Transverse colon (tissue), 4 donors: ENCODE results near the gene TMEM190. TPM values are rescaled to one million over a fixed set of nuclear protein-coding genes. Genes with fewer than 3 reads are reported as not detected.
A peak's percentile ranks its signal among the peaks of the same experiment; 100 is the strongest.

Source experiments
- DNase-seq: peaks from one replicate; pipeline ENCODE4 v3.0.0-alpha.2; 2019
- H3K27ac ChIP-seq, 4 donors: fragments of 200-600 bp; sonication (generic); 2 replicates each; pipeline ENCODE4 v1.5.1; 2016 to 2018; ENCODE audit warnings: inconsistent platforms in 4 of 4
- H3K27me3 ChIP-seq: fragments of 200-600 bp; sonication (generic); 2 replicates; pipeline ENCODE4 v1.5.1; 2017; ENCODE audit warnings: inconsistent platforms
- H3K36me3 ChIP-seq, 4 donors: fragments of 200-600 bp; sonication (generic); 2 replicates each; pipeline ENCODE4 v1.5.1; 2017 to 2019; ENCODE audit warnings: inconsistent platforms in 4 of 4
- H3K4me1 ChIP-seq, 4 donors: fragments of 200-600 bp; sonication (generic); 2 replicates each; pipeline ENCODE4 v1.5.1; 2017 to 2020; ENCODE audit warnings: inconsistent platforms in 4 of 4
- H3K4me3 ChIP-seq, 4 donors: fragments of 200-600 bp; sonication (generic); 1 replicate in 1 of 4; 2 replicates in 3 of 4; pipeline versions ENCODE4 v1.5.1 to v1.6.1; 2017 to 2019; ENCODE audit warnings: inconsistent platforms in 4 of 4
- H3K9me3 ChIP-seq, 2 donors: fragments of 200-600 bp; sonication (generic); 2 replicates each; pipeline ENCODE4 v1.5.1; 2017 to 2019; ENCODE audit warnings: inconsistent platforms in 2 of 2
- EP300 ChIP-seq: sonication (generic); formaldehyde crosslinking; IDR thresholded peaks from one replicate; pipeline ENCODE4 v1.6.1; 2017; ENCODE audit warnings: antibody characterized with exemption, low read depth
- POLR2A ChIP-seq: fragments of 450-650 bp; IDR thresholded peaks from one replicate; pipeline ENCODE4 v1.6.1; 2016; ENCODE audit warnings: antibody characterized with exemption, mild to moderate bottlenecking, moderate library complexity
- POLR2AphosphoS5 ChIP-seq, 3 donors: sonication (generic); formaldehyde crosslinking; IDR thresholded peaks; one replicate each; pipeline ENCODE4 v1.6.1; 2016; ENCODE audit warnings: antibody characterized with exemption in 3 of 3
- WGBS, 2 donors: methylation state at CpG; one replicate each; pipeline ENCODE4 v1.1.5; 2018; ENCODE audit warnings: low coverage in 1 of 2; 5-methylcytosine and 5-hydroxymethylcytosine counted together
- in situ Hi-C, 4 donors: fragments of 200-750 bp; cut with MboI; loops; one replicate each; pipeline versions ENCODE4 v1.15.0 to v1.15.1; 2017; ENCODE audit warnings: low sequenced_read_pairs in 3 of 4, low pct_ligation_motif_present in 1 of 4, low pct_unique_long_range_greater_than_20kb in 1 of 4
- intact Hi-C: fragments of 100-400 bp; cut with DNase I; formaldehyde crosslinking; loops from one replicate; pipeline ENCODE4 v1.15.1; 2023; ENCODE audit warnings: low total_unique reads
- total RNA-seq, 4 donors: library from RNA; depleted of rRNA; stranded (reverse); fragments of >200 nt; gene quantifications; one replicate each; pipeline ENCODE4 v1.1.0, GENCODE V29; 2016
- TF ChIP-seq, protein P1 (sequence below), 5 experiments: fragments of 200-600 bp in 3 of 5; fragments of 450-650 bp in 2 of 5; sonication (generic) in 3 of 5; IDR thresholded peaks; 1 replicate in 2 of 5; 2 replicates in 3 of 5; pipeline ENCODE4 v1.5.1; 2016 to 2017; ENCODE audit warnings: antibody characterized with exemption in 5 of 5, inconsistent platforms in 3 of 5, mild to moderate bottlenecking in 2 of 5, moderate library complexity in 1 of 5

The TMEM190 gene
- total RNA-seq, 4 donors from 2014 or later = not detected

DNA sequence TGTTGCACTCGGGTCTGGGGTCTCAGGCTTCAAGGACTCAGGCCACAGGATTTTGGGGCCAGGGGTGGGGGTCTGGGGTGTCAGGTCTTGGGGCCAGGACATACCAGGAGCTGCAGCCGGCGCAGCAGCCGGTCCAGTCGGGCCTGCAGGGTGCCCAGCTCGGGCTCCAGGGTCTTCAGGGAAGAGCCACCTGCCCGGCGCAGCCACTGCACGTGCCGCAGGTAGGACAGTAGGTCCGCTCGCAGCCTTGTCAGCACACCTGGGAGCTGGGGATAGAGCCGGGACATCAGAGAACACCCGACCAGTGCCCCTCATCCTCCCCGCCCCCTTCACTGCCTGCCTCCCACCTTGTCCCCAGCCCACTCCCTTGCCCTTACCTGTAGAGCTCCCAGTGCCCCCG, 8.5 kb upstream of the TMEM190 start:
- H3K4me1 ChIP-seq = peaks cover 3 to 17% (median 14%) of the 10 kb centered on the region in 4 donors
- in situ Hi-C loops (no loop called here), intact Hi-C loops (no loop called here)
- peaks cover 61% of the 10 kb centered on the region for H3K27me3 ChIP-seq
- H3K9me3 ChIP-seq = no peaks in the 10 kb centered on the region
- TF ChIP-seq EP300 (no peak), POLR2A (no peak), POLR2AphosphoS5 (IDR thresholded peaks at IDR 0.05) (no peak)
- TF ChIP-seq, protein P1, sequence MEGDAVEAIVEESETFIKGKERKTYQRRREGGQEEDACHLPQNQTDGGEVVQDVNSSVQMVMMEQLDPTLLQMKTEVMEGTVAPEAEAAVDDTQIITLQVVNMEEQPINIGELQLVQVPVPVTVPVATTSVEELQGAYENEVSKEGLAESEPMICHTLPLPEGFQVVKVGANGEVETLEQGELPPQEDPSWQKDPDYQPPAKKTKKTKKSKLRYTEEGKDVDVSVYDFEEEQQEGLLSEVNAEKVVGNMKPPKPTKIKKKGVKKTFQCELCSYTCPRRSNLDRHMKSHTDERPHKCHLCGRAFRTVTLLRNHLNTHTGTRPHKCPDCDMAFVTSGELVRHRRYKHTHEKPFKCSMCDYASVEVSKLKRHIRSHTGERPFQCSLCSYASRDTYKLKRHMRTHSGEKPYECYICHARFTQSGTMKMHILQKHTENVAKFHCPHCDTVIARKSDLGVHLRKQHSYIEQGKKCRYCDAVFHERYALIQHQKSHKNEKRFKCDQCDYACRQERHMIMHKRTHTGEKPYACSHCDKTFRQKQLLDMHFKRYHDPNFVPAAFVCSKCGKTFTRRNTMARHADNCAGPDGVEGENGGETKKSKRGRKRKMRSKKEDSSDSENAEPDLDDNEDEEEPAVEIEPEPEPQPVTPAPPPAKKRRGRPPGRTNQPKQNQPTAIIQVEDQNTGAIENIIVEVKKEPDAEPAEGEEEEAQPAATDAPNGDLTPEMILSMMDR (IDR thresholded peaks at IDR 0.05) = no peak
- DNase-seq = no peak
- no peak overlapping the region for H3K27ac ChIP-seq
- no peaks in the 10 kb centered on the region for H3K36me3 ChIP-seq
- no peak overlapping the region for H3K4me3 ChIP-seq
- WGBS, 2 donors = 72% methylated on average over 10 of the region's 16 CpGs; no CpG with 5 or more reads in 1 of the 2 donors

DNA sequence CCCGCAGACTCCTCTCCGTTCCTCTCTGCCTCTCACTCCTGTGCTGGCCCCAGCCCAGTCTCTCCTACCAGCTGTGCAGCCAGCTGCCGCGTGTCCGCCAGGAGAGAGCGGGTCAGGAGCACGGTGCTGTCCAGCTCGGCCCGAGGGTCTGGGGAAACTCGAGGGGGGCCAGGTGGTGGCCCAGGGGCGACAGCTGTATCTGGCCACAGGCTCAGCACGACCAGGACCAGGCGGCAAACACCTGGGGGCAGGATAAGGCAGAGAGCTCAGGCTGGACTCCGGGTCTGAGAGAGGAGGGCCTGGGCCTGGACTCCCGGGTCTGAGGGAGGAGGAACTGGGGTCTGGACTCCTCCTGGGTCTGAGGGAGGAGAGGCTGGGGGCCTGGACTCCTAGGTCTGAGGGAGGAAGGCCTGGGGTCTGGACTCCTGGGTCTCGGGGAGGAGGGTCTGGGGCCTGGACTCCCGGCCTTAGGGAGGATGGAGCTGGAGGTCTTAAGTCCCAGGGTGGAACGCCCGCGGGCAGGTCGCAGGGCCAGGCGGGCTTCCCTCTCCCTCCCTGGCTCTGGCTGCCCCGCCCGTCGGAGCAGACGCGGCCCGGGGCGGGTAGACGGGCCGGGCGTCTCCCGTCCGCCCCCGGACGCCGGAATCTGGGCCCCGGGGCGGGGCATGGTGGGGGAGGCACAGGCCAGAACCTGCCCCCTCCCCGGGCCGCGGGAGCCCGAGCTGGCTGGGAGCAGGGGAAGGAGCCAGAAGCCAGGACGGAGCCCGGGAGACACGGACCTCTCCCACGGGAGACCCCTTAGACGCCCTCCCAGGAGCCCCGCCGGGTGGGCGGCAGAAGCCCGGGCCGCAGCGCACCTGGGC, 7.7 kb upstream of the TMEM190 start:
- in situ Hi-C loops (no loop called here), intact Hi-C loops (no loop called here)
- Histone ChIP-seq H3K36me3 (no peaks in the 10 kb centered on the region), H3K27me3 (peaks cover 69% of the 10 kb centered on the region), H3K9me3 (no peaks in the 10 kb centered on the region), H3K27ac (no peak overlapping the region), H3K4me1 (peaks cover 3 to 22% (median 15%) of the 10 kb centered on the region in 4 donors), H3K4me3 (peak overlapping the region in 2 of 4 donors; percentile 12 to 35)
- 8% methylated on average over 48 of the region's 54 CpGs; no CpG with 5 or more reads in 1 of the 2 donors for WGBS, 2 donors
- TF ChIP-seq POLR2A = no peak
- TF ChIP-seq, protein P1 (IDR thresholded peaks at IDR 0.05) = no peak
- no peak for DNase-seq

DNA sequence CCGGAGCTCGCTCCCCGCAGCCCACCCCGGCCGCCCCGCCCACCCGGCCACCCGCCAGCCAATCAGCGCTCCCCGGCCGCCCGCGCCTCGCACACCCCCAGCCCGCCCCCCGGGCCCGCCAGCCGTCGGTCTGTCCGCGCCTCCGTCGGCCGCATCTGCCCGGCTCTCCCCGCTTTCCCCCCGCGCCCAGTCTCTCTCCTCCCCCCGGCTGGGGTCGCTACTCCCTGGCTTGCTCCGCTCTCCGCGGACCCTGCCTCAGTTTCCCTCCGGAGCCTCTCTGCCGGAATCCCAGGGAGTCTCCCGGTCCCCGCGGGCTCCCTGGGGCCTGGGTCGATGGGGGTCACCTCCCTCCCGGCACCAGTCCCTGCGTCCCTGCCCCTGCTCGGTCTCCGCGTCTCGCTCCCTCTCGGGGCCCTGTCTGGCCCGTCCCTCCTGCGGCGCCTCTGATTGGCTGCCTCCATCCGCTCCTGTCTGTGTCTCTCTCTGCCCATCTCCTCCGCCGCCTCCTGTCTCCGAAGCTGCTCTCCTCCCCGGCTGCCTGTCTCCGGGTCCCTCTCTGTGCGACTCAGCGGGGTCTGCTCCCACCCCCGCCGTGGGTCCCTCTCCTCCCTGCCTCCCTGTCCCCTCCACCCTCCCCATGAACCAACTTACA, 6.8 kb upstream of the TMEM190 start:
- in situ Hi-C loops (no loop called here), intact Hi-C loops (no loop called here)
- TF ChIP-seq EP300 (no peak), POLR2AphosphoS5 (IDR thresholded peaks at IDR 0.05) (no peak), POLR2A (no peak)
- TF ChIP-seq, protein P1 (IDR thresholded peaks at IDR 0.05) = no peak
- Histone ChIP-seq H3K36me3 (no peaks in the 10 kb centered on the region), H3K27ac (peak overlapping the region in 1 of 4 donors; percentile 41), H3K27me3 (peaks cover 77% of the 10 kb centered on the region), H3K4me3 (peak overlapping the region in 2 of 4 donors; percentile 19 to 44), H3K4me1 (peaks cover 3 to 27% (median 18%) of the 10 kb centered on the region in 4 donors), H3K9me3 (no peaks in the 10 kb centered on the region)
- DNase-seq = no peak
- 2% methylated on average over 33 of the region's 59 CpGs; no CpG with 5 or more reads in 1 of the 2 donors for WGBS, 2 donors

DNA sequence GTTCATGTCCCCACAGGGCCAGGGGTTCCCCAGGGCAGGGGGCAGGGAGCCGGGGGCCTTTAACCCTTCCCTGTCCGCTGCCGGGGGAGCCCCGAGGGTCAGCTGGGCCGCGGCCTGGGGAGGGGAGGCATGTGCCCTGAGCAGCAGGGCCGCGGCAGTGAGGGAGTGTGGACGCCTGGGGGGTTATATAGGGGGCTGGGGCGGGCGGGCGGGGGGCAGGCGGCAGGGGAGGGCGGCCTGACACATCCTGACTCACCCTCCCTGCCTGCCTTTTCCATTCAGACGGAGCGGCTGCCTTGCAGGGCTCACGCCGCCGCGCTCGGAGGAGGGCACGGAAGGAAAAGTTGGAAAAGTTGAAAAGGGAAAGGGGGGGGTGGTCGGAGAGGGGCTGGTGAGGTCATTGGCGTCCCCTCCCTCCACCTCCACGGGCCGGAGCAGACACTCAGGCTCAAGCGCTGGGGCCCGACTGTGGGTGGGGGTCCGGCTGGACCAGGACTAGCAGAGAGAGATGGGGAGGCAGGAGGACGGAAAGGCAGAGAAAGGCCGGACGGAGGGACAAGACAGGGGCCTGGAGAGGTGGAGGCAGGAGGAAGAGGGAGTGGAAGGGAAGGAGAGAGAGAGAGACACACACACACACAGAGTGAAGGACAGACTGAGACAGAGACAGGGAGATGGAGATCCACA, 6.2 kb upstream of the TMEM190 start, which contains the start of gene IL11:
Gene IL11 (minus strand): TSS at position 159 of the 684 bp plus-strand sequence. CDS start 153 bp downstream, at position 6.
- intact Hi-C loops = no loop called here
- peak within 1 kb of the TSS in 1 of 4 donors; percentile 41 for H3K27ac ChIP-seq
- H3K36me3 ChIP-seq = no peaks in the 10 kb centered on the region
- peaks cover 81% of the 10 kb centered on the region for H3K27me3 ChIP-seq
- no peaks in the 10 kb centered on the region for H3K9me3 ChIP-seq
- peaks cover 3 to 27% (median 18%) of the 10 kb centered on the region in 4 donors for H3K4me1 ChIP-seq
- TF ChIP-seq, protein P1 (IDR thresholded peaks at IDR 0.05) = no peak
- TF ChIP-seq POLR2AphosphoS5 (IDR thresholded peaks at IDR 0.05) (no peak), POLR2A (no peak), EP300 (no peak)
- WGBS, 2 donors = 9 to 15% methylated on average over 11 to 29 of the region's 32 CpGs
- in situ Hi-C loops = no loop called here
- DNase-seq = no peak
- peak within 1 kb of the TSS in 2 of 4 donors; percentile 19 to 44 for H3K4me3 ChIP-seq
